Neutrophil (primary cell): ENCODE data around the gene MASP1.

Experiments
- H3K27ac ChIP-seq: fragments of 200-600 bp; sonication (generic); 2 replicates; pipeline ENCODE4 v1.5.1; 2016; ENCODE audit warnings: mild to moderate bottlenecking, moderate library complexity
- H3K27me3 ChIP-seq: fragments of 200-600 bp; sonication (generic); 2 replicates; pipeline ENCODE4 v1.6.0; 2016; ENCODE audit warnings: mild to moderate bottlenecking
- H3K36me3 ChIP-seq: fragments of 200-600 bp; sonication (generic); 2 replicates; pipeline ENCODE4 v1.5.1; 2017
- H3K4me1 ChIP-seq, 2 experiments: fragments of 200-600 bp in 1 of 2; sonication (generic) in 1 of 2; 1 replicate in 1 of 2; 2 replicates in 1 of 2; pipeline versions ENCODE4 v1.5.1 to v1.6.1; 2013 to 2016; ENCODE audit warnings: low read depth in 1 of 2, low read length in 1 of 2, mild to moderate bottlenecking in 1 of 2, moderate library complexity in 1 of 2; ENCODE audit not compliant: control insufficient read depth in 1 of 2, insufficient read depth in 1 of 2
- H3K4me3 ChIP-seq, 2 experiments: fragments of 200-600 bp in 1 of 2; sonication (generic) in 1 of 2; 1 replicate in 1 of 2; 2 replicates in 1 of 2; pipeline ENCODE4 v1.5.1; 2013 to 2016; ENCODE audit warnings: low read depth in 1 of 2, low read length in 1 of 2, mild to moderate bottlenecking in 1 of 2, moderate library complexity in 1 of 2
- H3K9me3 ChIP-seq: fragments of 200-600 bp; sonication (generic); 2 replicates; pipeline ENCODE4 v1.5.1; 2016
- TF ChIP-seq, protein P1 (sequence below): fragments of 200-600 bp; sonication (generic); IDR thresholded peaks from 2 replicates; pipeline ENCODE4 v1.5.1; 2016; ENCODE audit warnings: antibody characterized with exemption

Gene MASP1

DNA sequence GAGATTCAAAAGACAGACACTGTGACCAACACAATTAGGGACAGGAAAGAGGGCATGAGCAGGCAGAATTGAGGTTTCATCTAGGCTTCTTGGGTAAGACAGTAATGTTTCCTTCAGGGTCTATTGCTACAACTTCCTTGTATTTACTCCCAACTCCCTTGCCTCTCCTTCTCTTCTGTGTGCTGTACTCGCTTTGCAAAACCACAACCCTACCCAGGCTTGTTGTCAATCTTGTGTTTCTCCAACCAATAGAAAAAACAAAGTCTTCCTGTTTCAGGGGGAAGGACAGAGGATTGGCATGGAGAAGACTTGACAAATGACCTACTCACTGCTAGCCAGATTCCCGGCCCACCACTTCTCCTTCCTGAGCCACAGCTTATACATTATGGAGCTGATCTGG lies 36.3 kb upstream of the MASP1 start:
- H3K4me1 ChIP-seq, result peaks cover 4 to 22% of the 10 kb centered on the region in 2 experiments
- TF ChIP-seq, protein P1, sequence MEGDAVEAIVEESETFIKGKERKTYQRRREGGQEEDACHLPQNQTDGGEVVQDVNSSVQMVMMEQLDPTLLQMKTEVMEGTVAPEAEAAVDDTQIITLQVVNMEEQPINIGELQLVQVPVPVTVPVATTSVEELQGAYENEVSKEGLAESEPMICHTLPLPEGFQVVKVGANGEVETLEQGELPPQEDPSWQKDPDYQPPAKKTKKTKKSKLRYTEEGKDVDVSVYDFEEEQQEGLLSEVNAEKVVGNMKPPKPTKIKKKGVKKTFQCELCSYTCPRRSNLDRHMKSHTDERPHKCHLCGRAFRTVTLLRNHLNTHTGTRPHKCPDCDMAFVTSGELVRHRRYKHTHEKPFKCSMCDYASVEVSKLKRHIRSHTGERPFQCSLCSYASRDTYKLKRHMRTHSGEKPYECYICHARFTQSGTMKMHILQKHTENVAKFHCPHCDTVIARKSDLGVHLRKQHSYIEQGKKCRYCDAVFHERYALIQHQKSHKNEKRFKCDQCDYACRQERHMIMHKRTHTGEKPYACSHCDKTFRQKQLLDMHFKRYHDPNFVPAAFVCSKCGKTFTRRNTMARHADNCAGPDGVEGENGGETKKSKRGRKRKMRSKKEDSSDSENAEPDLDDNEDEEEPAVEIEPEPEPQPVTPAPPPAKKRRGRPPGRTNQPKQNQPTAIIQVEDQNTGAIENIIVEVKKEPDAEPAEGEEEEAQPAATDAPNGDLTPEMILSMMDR, result no peak

DNA sequence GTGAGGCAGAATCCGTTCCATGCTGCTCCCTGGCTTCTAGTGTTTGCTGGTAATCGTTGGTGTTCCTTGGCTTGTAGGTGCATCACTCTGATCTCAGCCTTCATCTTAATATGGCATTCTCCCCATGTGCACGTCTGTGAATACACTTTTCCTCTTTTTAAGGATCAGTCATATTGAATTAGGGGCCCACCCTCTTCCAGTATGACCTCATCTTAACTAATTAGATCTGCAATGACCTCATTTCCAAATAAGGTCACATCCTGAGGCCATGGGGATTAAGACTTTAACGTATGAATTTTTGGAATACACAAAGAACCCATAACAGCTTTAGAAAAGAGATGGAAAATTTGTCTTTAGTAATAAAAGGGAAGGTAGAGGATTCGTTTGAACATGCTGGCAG lies 34.1 kb upstream of the MASP1 start:
- Histone ChIP-seq H3K4me3 (no peak overlapping the region), H3K9me3 (no peaks in the 10 kb centered on the region), H3K27me3 (peaks cover 22% of the 10 kb centered on the region), H3K4me1 (peaks cover 4 to 22% of the 10 kb centered on the region in 2 experiments), H3K36me3 (no peaks in the 10 kb centered on the region), H3K27ac (no peak overlapping the region)
- TF ChIP-seq, protein P1, result no peak

More for the DNA sequence above, 36.3 kb upstream of the MASP1 start:
- Histone ChIP-seq H3K27ac (peak overlapping the region; percentile 42), H3K36me3 (no peaks in the 10 kb centered on the region), H3K27me3 (peaks cover 11% of the 10 kb centered on the region), H3K9me3 (no peaks in the 10 kb centered on the region), H3K4me3 (no peak overlapping the region)

DNA sequence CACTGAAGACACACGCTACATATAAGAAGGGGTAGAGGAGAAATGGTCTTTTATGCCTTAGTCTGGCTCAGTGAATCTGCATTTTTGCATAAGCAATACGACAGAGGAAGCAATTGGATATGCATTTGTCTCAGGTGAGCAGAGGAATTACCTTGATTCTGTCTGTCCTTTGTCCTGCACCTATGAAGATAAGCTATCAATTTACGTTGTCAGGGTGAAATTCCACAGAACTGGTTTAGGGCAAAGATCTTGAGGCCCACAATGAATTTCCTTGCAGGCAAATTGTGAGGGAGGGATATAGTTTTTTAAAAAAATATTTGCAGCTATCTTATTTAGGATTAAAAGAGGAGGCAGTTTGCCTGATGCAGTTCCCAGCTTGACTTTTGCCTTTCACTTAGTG lies 31.6 kb upstream of the MASP1 start:
- Histone ChIP-seq H3K27me3 (peaks cover 32% of the 10 kb centered on the region), H3K36me3 (no peaks in the 10 kb centered on the region), H3K27ac (no peak overlapping the region), H3K9me3 (no peaks in the 10 kb centered on the region), H3K4me3 (no peak overlapping the region), H3K4me1 (peaks cover 9 to 30% of the 10 kb centered on the region in 2 experiments)
- TF ChIP-seq, protein P1, result no peak

DNA sequence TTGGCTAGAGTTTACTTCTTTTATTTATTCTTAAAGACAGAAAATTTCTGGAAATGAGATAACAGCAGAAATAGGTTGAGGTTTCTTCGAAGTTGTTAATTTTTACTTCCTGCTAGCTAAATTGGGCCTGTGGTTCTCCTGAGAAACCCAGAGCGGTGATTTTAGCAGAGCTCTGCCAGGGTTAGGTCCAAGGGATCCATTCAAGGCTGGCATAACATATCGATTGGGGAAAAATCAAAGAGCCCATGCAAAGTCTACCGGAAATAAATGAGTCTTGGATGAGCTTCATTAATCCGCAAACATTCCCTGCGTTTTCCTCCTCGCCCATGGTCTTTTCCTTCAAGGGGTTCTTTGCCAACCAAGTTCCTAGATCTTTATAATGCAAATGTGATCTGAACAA lies 30.8 kb upstream of the MASP1 start:
- TF ChIP-seq, protein P1, result no peak
- no peak overlapping the region for H3K27ac ChIP-seq
- H3K36me3 ChIP-seq, result no peaks in the 10 kb centered on the region
- peaks cover 4 to 22% of the 10 kb centered on the region in 2 experiments for H3K4me1 ChIP-seq
- H3K4me3 ChIP-seq, result no peak overlapping the region
- peaks cover 32% of the 10 kb centered on the region for H3K27me3 ChIP-seq
- no peaks in the 10 kb centered on the region for H3K9me3 ChIP-seq

DNA sequence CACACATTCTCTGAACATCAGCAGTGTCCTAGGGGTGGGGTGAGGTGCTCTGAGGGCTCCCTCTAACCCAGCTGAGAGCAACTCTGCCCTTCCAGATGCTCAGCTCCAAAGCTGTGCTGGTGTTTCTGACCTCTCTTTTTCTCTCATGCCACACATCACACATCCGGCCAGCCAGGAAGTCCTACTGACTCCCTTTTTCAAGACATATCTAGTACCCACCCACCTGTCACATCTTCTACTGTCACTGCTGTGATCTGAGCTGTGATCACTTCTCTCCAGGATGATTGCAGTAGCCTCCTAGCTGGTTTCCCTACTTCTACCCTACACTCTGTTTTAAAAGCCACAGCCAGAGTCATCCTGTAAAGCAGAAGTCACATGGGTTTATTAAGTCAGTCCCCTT lies 30.2 kb upstream of the MASP1 start:
- TF ChIP-seq, protein P1, result no peak
- H3K4me1 ChIP-seq, result peaks cover 4 to 17% of the 10 kb centered on the region in 2 experiments

More for the DNA sequence above, 30.2 kb upstream of the MASP1 start:
- no peak overlapping the region for H3K27ac ChIP-seq
- H3K27me3 ChIP-seq, result peaks cover 37% of the 10 kb centered on the region
- no peak overlapping the region for H3K4me3 ChIP-seq
- no peaks in the 10 kb centered on the region for H3K9me3 ChIP-seq
- H3K36me3 ChIP-seq, result no peaks in the 10 kb centered on the region
